Central memory CD8-positive, alpha-beta T cell (primary cell): Measurements from ENCODE around the gene NFATC1.

Source experiments
- ATAC-seq: fragments of 150-1000 bp; cut with Tn5 transposase; replicated peaks from 2 replicates; pipeline ENCODE4 v1.10.0; 2022; ENCODE audit warnings: mild to moderate bottlenecking, moderate FRiP score, moderate number of reproducible peaks; ENCODE audit not compliant: poor library complexity, severe bottlenecking; ENCODE audit errors: extremely low read depth
- DNase-seq, 2 donors: peaks; one replicate each; pipeline ENCODE4 v3.0.0; 2021; ENCODE audit warnings: low spot score in 2 of 2
- H3K27ac Mint-ChIP-seq: one replicate; pipeline ENCODE4 v1.8.0; 2022; ENCODE audit warnings: low read depth, mild to moderate bottlenecking, moderate library complexity, mixed read lengths
- H3K27me3 Mint-ChIP-seq: one replicate; pipeline ENCODE4 v1.8.0; 2022; ENCODE audit warnings: mixed read lengths
- H3K36me3 Mint-ChIP-seq: one replicate; pipeline ENCODE4 v1.8.0; 2022; ENCODE audit warnings: mild to moderate bottlenecking, moderate library complexity, mixed read lengths; ENCODE audit not compliant: insufficient read depth
- H3K4me1 Mint-ChIP-seq: one replicate; pipeline ENCODE4 v1.8.0; 2022; ENCODE audit warnings: mixed read lengths
- H3K4me3 Mint-ChIP-seq: one replicate; pipeline ENCODE4 v1.8.0; 2022; ENCODE audit warnings: mild to moderate bottlenecking, moderate library complexity, mixed read lengths
- H3K9me3 Mint-ChIP-seq: one replicate; pipeline ENCODE4 v1.8.0; 2022; ENCODE audit warnings: mixed read lengths

The NFATC1 gene

GRCh38 chr18:79540161-79540903, 144.6 kb downstream of the NFATC1 start:
- Mint-ChIP-seq H3K4me1 (no peaks in the 10 kb centered on the region), H3K27me3 (peaks cover 7% of the 10 kb centered on the region), H3K9me3 (peaks cover 10% of the 10 kb centered on the region), H3K27ac (no peak overlapping the region), H3K36me3 (no peaks in the 10 kb centered on the region), H3K4me3 (no peak overlapping the region)
- DNase-seq: no peak
- no peak for ATAC-seq

GRCh38 chr18:79540904-79541282, 145.2 kb downstream of the NFATC1 start:
- no peaks in the 10 kb centered on the region for H3K4me1 Mint-ChIP-seq
- peaks cover 8% of the 10 kb centered on the region for H3K27me3 Mint-ChIP-seq
- H3K4me3 Mint-ChIP-seq: no peak overlapping the region
- no peak for ATAC-seq
- no peak overlapping the region for H3K27ac Mint-ChIP-seq
- DNase-seq: no peak
- peaks cover 10% of the 10 kb centered on the region for H3K9me3 Mint-ChIP-seq
- H3K36me3 Mint-ChIP-seq: no peaks in the 10 kb centered on the region

- H3K36me3 Mint-ChIP-seq: no peaks in the 10 kb centered on the region
- DNase-seq: no peak
- no peak overlapping the region for H3K4me3 Mint-ChIP-seq
- no peak overlapping the region for H3K27ac Mint-ChIP-seq
- no peaks in the 10 kb centered on the region for H3K4me1 Mint-ChIP-seq
- no peak for ATAC-seq
- peaks cover 8% of the 10 kb centered on the region for H3K27me3 Mint-ChIP-seq
- H3K9me3 Mint-ChIP-seq: peaks cover 10% of the 10 kb centered on the region
Observed at GRCh38 chr18:79542213-79542612, 146.5 kb downstream of the NFATC1 start.

- no peaks in the 10 kb centered on the region for H3K4me1 Mint-ChIP-seq
- no peak for ATAC-seq
- DNase-seq: no peak
- no peak overlapping the region for H3K27ac Mint-ChIP-seq
- H3K9me3 Mint-ChIP-seq: peaks cover 10% of the 10 kb centered on the region
- no peaks in the 10 kb centered on the region for H3K36me3 Mint-ChIP-seq
- peaks cover 8% of the 10 kb centered on the region for H3K27me3 Mint-ChIP-seq
- H3K4me3 Mint-ChIP-seq: no peak overlapping the region
Observed at GRCh38 chr18:79542876-79543750, 147.4 kb downstream of the NFATC1 start.

GRCh38 chr18:79543861-79544385, 148.2 kb downstream of the NFATC1 start:
- no peak for DNase-seq
- Mint-ChIP-seq H3K9me3 (peaks cover 10% of the 10 kb centered on the region), H3K36me3 (no peaks in the 10 kb centered on the region), H3K4me3 (no peak overlapping the region), H3K27ac (no peak overlapping the region), H3K27me3 (peaks cover 8% of the 10 kb centered on the region), H3K4me1 (no peaks in the 10 kb centered on the region)
- ATAC-seq: no peak

- H3K4me3 Mint-ChIP-seq: no peak overlapping the region
- H3K27ac Mint-ChIP-seq: no peak overlapping the region
- peaks cover 10% of the 10 kb centered on the region for H3K9me3 Mint-ChIP-seq
- H3K36me3 Mint-ChIP-seq: no peaks in the 10 kb centered on the region
- peaks cover 8% of the 10 kb centered on the region for H3K27me3 Mint-ChIP-seq
- no peak for DNase-seq
- H3K4me1 Mint-ChIP-seq: no peaks in the 10 kb centered on the region
- ATAC-seq: no peak
Observed at GRCh38 chr18:79544386-79544963, 148.7 kb downstream of the NFATC1 start.

GRCh38 chr18:79545255-79545654, 149.5 kb downstream of the NFATC1 start:
- H3K36me3 Mint-ChIP-seq: no peaks in the 10 kb centered on the region
- H3K9me3 Mint-ChIP-seq: peaks cover 10% of the 10 kb centered on the region
- ATAC-seq: no peak
- no peaks in the 10 kb centered on the region for H3K4me1 Mint-ChIP-seq
- no peak overlapping the region for H3K27ac Mint-ChIP-seq
- no peak for DNase-seq
- no peak overlapping the region for H3K4me3 Mint-ChIP-seq
- H3K27me3 Mint-ChIP-seq: peaks cover 8% of the 10 kb centered on the region

- Mint-ChIP-seq H3K4me3 (no peak overlapping the region), H3K27ac (no peak overlapping the region), H3K4me1 (no peaks in the 10 kb centered on the region), H3K36me3 (no peaks in the 10 kb centered on the region), H3K9me3 (peaks cover 10% of the 10 kb centered on the region), H3K27me3 (peaks cover 8% of the 10 kb centered on the region)
- no peak for ATAC-seq
- no peak for DNase-seq
Observed at GRCh38 chr18:79545736-79546171, 150.0 kb downstream of the NFATC1 start.

GRCh38 chr18:79546781-79547272, 151.1 kb downstream of the NFATC1 start:
- no peak overlapping the region for H3K4me3 Mint-ChIP-seq
- H3K27ac Mint-ChIP-seq: no peak overlapping the region
- H3K9me3 Mint-ChIP-seq: peaks cover 10% of the 10 kb centered on the region
- ATAC-seq (no peak), DNase-seq (no peak)
- no peaks in the 10 kb centered on the region for H3K36me3 Mint-ChIP-seq
- peaks cover 8% of the 10 kb centered on the region for H3K27me3 Mint-ChIP-seq
- H3K4me1 Mint-ChIP-seq: no peaks in the 10 kb centered on the region

- Mint-ChIP-seq H3K27me3 (peaks cover 8% of the 10 kb centered on the region), H3K36me3 (no peaks in the 10 kb centered on the region), H3K9me3 (peaks cover 3% of the 10 kb centered on the region), H3K4me3 (no peak overlapping the region), H3K27ac (no peak overlapping the region), H3K4me1 (no peaks in the 10 kb centered on the region)
- DNase-seq (no peak), ATAC-seq (no peak)
Observed at GRCh38 chr18:79547413-79548076, 151.8 kb downstream of the NFATC1 start.

- DNase-seq: no peak
- Mint-ChIP-seq H3K4me3 (no peak overlapping the region), H3K9me3 (no peaks in the 10 kb centered on the region), H3K4me1 (no peaks in the 10 kb centered on the region), H3K27ac (no peak overlapping the region), H3K36me3 (no peaks in the 10 kb centered on the region), H3K27me3 (peaks cover 8% of the 10 kb centered on the region)
- no peak for ATAC-seq
Observed at GRCh38 chr18:79548077-79548450, 152.3 kb downstream of the NFATC1 start.

- DNase-seq (no peak), ATAC-seq (no peak)
- Mint-ChIP-seq H3K4me1 (no peaks in the 10 kb centered on the region), H3K36me3 (no peaks in the 10 kb centered on the region), H3K4me3 (no peak overlapping the region), H3K27ac (no peak overlapping the region), H3K27me3 (peaks cover 8% of the 10 kb centered on the region), H3K9me3 (no peaks in the 10 kb centered on the region)
Observed at GRCh38 chr18:79548621-79548985, 152.9 kb downstream of the NFATC1 start.
